Measurements from ENCODE around the gene RAB29.

The RAB29 gene

DNA sequence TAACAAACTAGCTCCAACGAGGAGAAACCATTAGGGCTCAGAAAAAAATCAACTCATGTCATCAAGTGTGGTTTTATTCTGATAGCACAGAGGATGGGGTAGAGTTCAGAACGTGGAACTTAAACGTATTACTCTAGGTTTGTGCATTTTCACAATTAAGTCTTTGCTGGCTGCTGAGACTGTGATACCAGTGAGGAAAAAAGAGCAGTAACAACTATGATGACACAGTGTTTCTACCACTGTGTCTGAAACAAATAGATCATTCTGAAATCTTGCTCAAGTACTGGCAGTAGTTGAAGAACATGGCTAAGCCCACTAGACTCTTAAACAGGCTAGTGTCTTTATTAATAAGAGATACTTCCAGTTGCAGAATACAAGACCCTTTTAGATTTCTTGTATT is 56.3 kb downstream of the RAB29 start:
- no peak for DNase-seq

All from central memory CD4-positive, alpha-beta T cell (primary cell).